ENCODE measurements around the gene APOBEC2.

The APOBEC2 gene

GRCh38 chr6:41092421-41093140, 39.6 kb downstream of the APOBEC2 start:
- no peak for DNase-seq

- DNase-seq: no peak
Measured at GRCh38 chr6:41093729-41094128, 40.7 kb downstream of the APOBEC2 start.

GRCh38 chr6:41097467-41098090, 44.6 kb downstream of the APOBEC2 start:
- no peak for DNase-seq

- no peak for DNase-seq
Measured at GRCh38 chr6:41098366-41098765, 45.4 kb downstream of the APOBEC2 start.

- no peak for DNase-seq
Measured at GRCh38 chr6:41100871-41101287, 47.9 kb downstream of the APOBEC2 start.

- no peak for DNase-seq
Measured at GRCh38 chr6:41103847-41104246, 50.8 kb downstream of the APOBEC2 start.

- DNase-seq: no peak
Measured at GRCh38 chr6:41111017-41111416, 58.0 kb downstream of the APOBEC2 start.

All from SHP77 treated with DMSO at 0.1 percent for 48 hours (cell line).